HepG2 (cell line): ENCODE measurements around the gene PAK1. TPM values are rescaled to one million over a fixed set of nuclear protein-coding genes. Genes with fewer than 3 reads are reported as not detected.

ENCODE experiments used
- ATAC-seq: fragments of 200-7000 bp; cut with Tn5 transposase; 3 replicates; pipeline ENCODE4 v1.9.1; 2020; ENCODE audit warnings: mild to moderate bottlenecking, moderate library complexity
- BruUV-seq: library from RNA; stranded (reverse); fragments of 400-500 nt; replicated peaks from 2 replicates; lab custom pipeline; 2021; lab: Mats Ljungman, UMichigan
- CTCF ChIA-PET: fragments of 300-600 bp; formaldehyde crosslinking; extraction: SDS; loops from one replicate; lab custom pipeline; 2021; ENCODE audit warnings: low total read pairs, inconsistent platforms, low intra/inter-chr PET ratio; lab: Yijun Ruan, JAX
- POLR2A ChIA-PET: fragments of 350-600 bp; sonication (Branson Sonifier 250); formaldehyde crosslinking; loops from one replicate; lab custom pipeline; 2020; ENCODE audit warnings: antibody characterized with exemption, inconsistent platforms; lab: Yijun Ruan, JAX
- DNase-seq: peaks from one replicate; pipeline ENCODE4 v3.0.0-alpha.2; 2015; ENCODE audit warnings: low spot score
- FAIRE-seq: peaks from 3 replicates; lab custom pipeline; 2011; peaks lifted over from hg19 to GRCh38; lab: Jason Lieb, UNC
- H2AFZ ChIP-seq: one replicate; pipeline ENCODE4 v1.6.1; 2011; ENCODE audit warnings: low read length, inconsistent platforms
- H3K27ac ChIP-seq: fragments of 300-600 bp; 3 replicates; pipeline ENCODE4 v1.8.0; 2011; ENCODE audit warnings: mixed run types, mild to moderate bottlenecking, mixed read lengths, low read length, inconsistent platforms; ENCODE audit not compliant: insufficient read depth; ENCODE audit errors: extremely low read length
- H3K27me3 ChIP-seq, 2 experiments: fragments of 200-600 bp in 1 of 2; 2 replicates in 1 of 2; 3 replicates in 1 of 2; pipeline versions ENCODE4 v1.6.0 to v1.8.0; 2011; ENCODE audit warnings: low read length in 2 of 2, mild to moderate bottlenecking in 2 of 2, moderate library complexity in 2 of 2, inconsistent platforms in 1 of 2; ENCODE audit not compliant: insufficient read depth in 2 of 2, control insufficient read depth in 1 of 2
- H3K36me3 ChIP-seq, 2 experiments: fragments of 200-600 bp in 1 of 2; replicated peaks in 1 of 2; 2 replicates in 1 of 2; 3 replicates in 1 of 2; pipeline versions ENCODE4 v1.5.1 to v1.8.0; 2011; ENCODE audit warnings: low read length in 2 of 2, inconsistent platforms in 1 of 2; ENCODE audit not compliant: insufficient read depth in 2 of 2, control insufficient read depth in 1 of 2
- H3K4me1 ChIP-seq: 2 replicates; pipeline ENCODE4 v1.5.1; 2012; ENCODE audit warnings: low read length, inconsistent platforms; ENCODE audit not compliant: insufficient read depth
- H3K4me2 ChIP-seq: 2 replicates; pipeline ENCODE4 v1.6.0; 2011; ENCODE audit warnings: low read depth, low read length, inconsistent platforms
- H3K4me3 ChIP-seq, 3 experiments: fragments of 200-600 bp in 1 of 3; sonication (generic), shearing (Covaris generic) in 1 of 3; replicated peaks in 1 of 3; 2 replicates each; pipeline ENCODE4 v1.5.1; 2011 to 2016; ENCODE audit warnings: low read length in 3 of 3, inconsistent platforms in 2 of 3, low read depth in 2 of 3, mild to moderate bottlenecking in 2 of 3, control low read depth in 1 of 3, mixed read lengths in 1 of 3; ENCODE audit not compliant: insufficient read depth in 1 of 3
- H3K79me2 ChIP-seq: one replicate; pipeline ENCODE4 v1.6.1; 2011; ENCODE audit warnings: low read length, inconsistent platforms; ENCODE audit not compliant: insufficient read depth
- H3K9ac ChIP-seq: 2 replicates; pipeline ENCODE4 v1.6.0; 2011; ENCODE audit warnings: mild to moderate bottlenecking, low read depth, low read length, inconsistent platforms; ENCODE audit not compliant: insufficient read depth
- H3K9me3 ChIP-seq: 2 replicates; pipeline ENCODE4 v1.5.1; 2012; ENCODE audit warnings: mild to moderate bottlenecking, low read length
- H4K20me1 ChIP-seq: 2 replicates; pipeline ENCODE4 v1.6.0; 2011; ENCODE audit warnings: inconsistent platforms, mild to moderate bottlenecking, low read length, moderate library complexity; ENCODE audit not compliant: insufficient read depth
- ADNP ChIP-seq: sonication (generic); formaldehyde crosslinking; IDR thresholded peaks from 2 replicates; pipeline ENCODE4 v1.4.0; 2020; ENCODE audit warnings: missing genetic modification reagents
- E2F2 ChIP-seq: sonication (generic); formaldehyde crosslinking; IDR thresholded peaks from 2 replicates; pipeline ENCODE4 v1.4.0; 2020; ENCODE audit warnings: missing genetic modification reagents, borderline replicate concordance
- HDAC6 ChIP-seq: fragments of 200-600 bp; sonication (generic); IDR thresholded peaks from 2 replicates; pipeline ENCODE4 v1.7.0; 2017; ENCODE audit warnings: mild to moderate bottlenecking, antibody characterized with exemption, low read length, low read depth
- HOXA9 ChIP-seq: sonication (generic); formaldehyde crosslinking; IDR thresholded peaks from 2 replicates; pipeline ENCODE4 v1.8.1; 2022; ENCODE audit warnings: missing genetic modification reagents, mild to moderate bottlenecking, moderate library complexity, borderline replicate concordance
- RBM39 ChIP-seq: fragments of 200-400 bp; formaldehyde crosslinking; IDR thresholded peaks from one replicate; pipeline ENCODE4 v1.6.1; 2018; ENCODE audit warnings: antibody characterized with exemption, mild to moderate bottlenecking, low read depth, low read length; ENCODE audit not compliant: poor library complexity, severe bottlenecking
- REST ChIP-seq, 2 experiments: IDR thresholded peaks; 2 replicates each; pipeline ENCODE4 v1.6.1; 2011 to 2012; ENCODE audit warnings: low read length in 2 of 2, borderline replicate concordance in 1 of 2, low read depth in 1 of 2, mild to moderate bottlenecking in 1 of 2, moderate library complexity in 1 of 2
- TEF ChIP-seq: sonication (generic); formaldehyde crosslinking; IDR thresholded peaks from 2 replicates; pipeline ENCODE4 v1.5.0; 2020; ENCODE audit warnings: missing genetic modification reagents
- TP53 ChIP-seq: sonication (generic); formaldehyde crosslinking; conservative IDR thresholded peaks from 2 replicates; pipeline ENCODE4 v1.4.0; 2020; ENCODE audit warnings: missing genetic modification reagents
- ZNF747 ChIP-seq: sonication (generic); formaldehyde crosslinking; IDR thresholded peaks from 2 replicates; pipeline ENCODE4 v1.8.1; 2023; ENCODE audit warnings: missing genetic modification reagents, mild to moderate bottlenecking, borderline replicate concordance
- ZNF788 ChIP-seq: sonication (generic); formaldehyde crosslinking; IDR thresholded peaks from 2 replicates; pipeline ENCODE4 v1.5.0; 2020; ENCODE audit warnings: mild to moderate bottlenecking, missing genetic modification reagents, borderline replicate concordance
- ZNF841 ChIP-seq: sonication (generic); formaldehyde crosslinking; IDR thresholded peaks from 2 replicates; pipeline ENCODE4 v1.8.1; 2023; ENCODE audit warnings: missing genetic modification reagents, borderline replicate concordance
- WGBS: methylation state at CpG from one replicate; pipeline ENCODE4 v1.1.6; 2017; ENCODE audit warnings: low lambda C conversion rate; 5-methylcytosine and 5-hydroxymethylcytosine counted together
- in situ Hi-C: cut with HindIII; loops from 2 replicates; pipeline ENCODE4 v1.10.0; 2017; ENCODE audit warnings: low pct_unique_long_range_greater_than_20kb; ENCODE audit not compliant: extremely low pct_ligation_motif_present
- intact Hi-C: fragments of 100-400 bp; cut with micrococcal nuclease; formaldehyde crosslinking; loops from one replicate; pipeline ENCODE4 v1.10.0; 2022; ENCODE audit not compliant: unreplicated experiment
- polyA plus RNA-seq, 8 experiments: library from polyadenylated mRNA; depleted of rRNA in 3 of 8; stranded (reverse) in 7 of 8; unstranded in 1 of 8; fragments of >200 nt; fragmentation: Illumina TruSeq in 4 of 8; extraction: Trizol in 4 of 8; gene quantifications; 2 replicates each; pipeline versions ENCODE4 v1.2.1 to v1.2.3, GENCODE V29; 2011 to 2016; ENCODE audit warnings: low read depth in 4 of 8, missing spikeins in 1 of 8, mixed read lengths in 1 of 8; ENCODE audit not compliant: insufficient read depth in 1 of 8
- total RNA-seq, 5 experiments: library from RNA; depleted of rRNA; stranded (reverse); fragments of >200 nt; fragmentation: Illumina TruSeq; extraction: Trizol; gene quantifications; 2 replicates each; pipeline ENCODE4 v1.2.3, GENCODE V29; 2016; ENCODE audit warnings: low read depth in 1 of 5

The PAK1 gene
- total and polyA plus RNA-seq, 2 of the 13 experiments (the other 11 are each of a cell fraction or from before 2014, with no cell fraction given): 1.5 to 4.3 TPM

GRCh38 chr11:77418971-77419597 lies 54.8 kb downstream of the PAK1 start (continued):
- TF ChIP-seq REST (IDR thresholded peaks at IDR 0.05; ENCODE audit: borderline replicate concordance in 1 of 2, low read depth in 1 of 2, low read length in 2 of 2): no peak
- no peak for TF ChIP-seq ZNF841

- FAIRE-seq: no peak
- Histone ChIP-seq H3K36me3 (no peaks in the 10 kb centered on the region), H3K79me2 (no peaks in the 10 kb centered on the region), H3K4me2 (no peak overlapping the region), H2AFZ (no peak overlapping the region), H3K4me3 (no peak overlapping the region), H3K9ac (no peak overlapping the region), H3K27ac (no peak overlapping the region), H3K27me3 (no peaks in the 10 kb centered on the region), H3K9me3 (no peaks in the 10 kb centered on the region), H4K20me1 (no peaks in the 10 kb centered on the region), H3K4me1 (no peaks in the 10 kb centered on the region)
- CTCF ChIA-PET: no interaction called here
- TF ChIP-seq HOXA9 (CRISPR knock-in tag): no peak
- TF ChIP-seq TP53 (CRISPR knock-in tag): no peak
- no peak for TF ChIP-seq TEF (CRISPR knock-in tag)
- TF ChIP-seq ZNF747: no peak
- no peak for TF ChIP-seq ADNP (CRISPR knock-in tag)
- no peak for TF ChIP-seq RBM39
- TF ChIP-seq E2F2: no peak
- no peak for TF ChIP-seq HDAC6
- no peak for TF ChIP-seq ZNF788 (CRISPR knock-in tag)
- POLR2A ChIA-PET: no interaction called here
- WGBS: 64% methylated on average over 3 of the region's 3 CpGs
- in situ Hi-C loops (no loop called here), intact Hi-C loops (no loop called here)
- DNase-seq: no peak
- no TSS peak for BruUV-seq
- ATAC-seq: no peak
These were observed 55.5 kb downstream of the PAK1 start for GRCh38 chr11:77418155-77418970.
